ENCODE results near the gene GGCT.

- TF ChIP-seq, protein P1, sequence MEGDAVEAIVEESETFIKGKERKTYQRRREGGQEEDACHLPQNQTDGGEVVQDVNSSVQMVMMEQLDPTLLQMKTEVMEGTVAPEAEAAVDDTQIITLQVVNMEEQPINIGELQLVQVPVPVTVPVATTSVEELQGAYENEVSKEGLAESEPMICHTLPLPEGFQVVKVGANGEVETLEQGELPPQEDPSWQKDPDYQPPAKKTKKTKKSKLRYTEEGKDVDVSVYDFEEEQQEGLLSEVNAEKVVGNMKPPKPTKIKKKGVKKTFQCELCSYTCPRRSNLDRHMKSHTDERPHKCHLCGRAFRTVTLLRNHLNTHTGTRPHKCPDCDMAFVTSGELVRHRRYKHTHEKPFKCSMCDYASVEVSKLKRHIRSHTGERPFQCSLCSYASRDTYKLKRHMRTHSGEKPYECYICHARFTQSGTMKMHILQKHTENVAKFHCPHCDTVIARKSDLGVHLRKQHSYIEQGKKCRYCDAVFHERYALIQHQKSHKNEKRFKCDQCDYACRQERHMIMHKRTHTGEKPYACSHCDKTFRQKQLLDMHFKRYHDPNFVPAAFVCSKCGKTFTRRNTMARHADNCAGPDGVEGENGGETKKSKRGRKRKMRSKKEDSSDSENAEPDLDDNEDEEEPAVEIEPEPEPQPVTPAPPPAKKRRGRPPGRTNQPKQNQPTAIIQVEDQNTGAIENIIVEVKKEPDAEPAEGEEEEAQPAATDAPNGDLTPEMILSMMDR (IDR thresholded peaks at IDR 0.05; ENCODE audit: insufficient read depth, low read length, poor library complexity, severe bottlenecking): no peak
- no peak for TF ChIP-seq EZH2phosphoT487 (conservative IDR thresholded peaks at IDR 0.05; ENCODE audit: low read length)
Measured at GRCh38 chr7:30463405-30464145, 41.1 kb downstream of the GGCT start.
